DND-41 (cell line): Measurements from ENCODE around the gene RNASE8.
A peak's percentile ranks its signal among the peaks of the same experiment; 100 is the strongest.

ENCODE experiments used
- ATAC-seq: fragments of 200-7000 bp; cut with Tn5 transposase; 3 replicates; pipeline ENCODE4 v1.9.1; 2021; ENCODE audit warnings: low read depth; ENCODE audit not compliant: insufficient read depth
- DNase-seq: peaks from one replicate; pipeline ENCODE4 v3.0.0-alpha.2; 2020
- H2AFZ ChIP-seq: 2 replicates; pipeline ENCODE4 v1.6.0; 2012; ENCODE audit warnings: low read depth, low read length
- H3K27ac ChIP-seq: 2 replicates; pipeline ENCODE4 v1.5.1; 2012; ENCODE audit warnings: low read length, inconsistent platforms
- H3K27me3 ChIP-seq: fragments of 200-600 bp; sonication (generic); 2 replicates; pipeline ENCODE4 v1.6.0; 2012; ENCODE audit warnings: low read length, mild to moderate bottlenecking, inconsistent platforms; ENCODE audit not compliant: insufficient read depth, poor library complexity
- H3K36me3 ChIP-seq: 2 replicates; pipeline ENCODE4 v1.5.1; 2012; ENCODE audit warnings: low read length, inconsistent platforms; ENCODE audit not compliant: insufficient read depth
- H3K4me1 ChIP-seq: 2 replicates; pipeline ENCODE4 v1.5.1; 2012; ENCODE audit warnings: mild to moderate bottlenecking, low read length; ENCODE audit not compliant: insufficient read depth
- H3K4me2 ChIP-seq: 2 replicates; pipeline ENCODE4 v1.6.0; 2012; ENCODE audit warnings: mild to moderate bottlenecking, moderate library complexity, low read length, inconsistent platforms; ENCODE audit not compliant: insufficient read depth
- H3K4me3 ChIP-seq, 2 experiments: fragments of 200-600 bp in 1 of 2; shearing (Covaris generic) in 1 of 2; 2 replicates each; pipeline ENCODE4 v1.5.1; 2012 to 2016; ENCODE audit warnings: inconsistent platforms in 2 of 2, low read length in 2 of 2, mild to moderate bottlenecking in 2 of 2, low read depth in 1 of 2, moderate library complexity in 1 of 2
- H3K79me2 ChIP-seq: 2 replicates; pipeline ENCODE4 v1.6.0; 2012; ENCODE audit warnings: low read length, inconsistent platforms; ENCODE audit not compliant: insufficient read depth
- H3K9ac ChIP-seq: 2 replicates; pipeline ENCODE4 v1.6.0; 2012; ENCODE audit warnings: low read depth, mild to moderate bottlenecking, inconsistent platforms, low read length, moderate library complexity
- H3K9me3 ChIP-seq: 2 replicates; pipeline ENCODE4 v1.5.1; 2012; ENCODE audit warnings: low read length, moderate library complexity, mild to moderate bottlenecking, inconsistent platforms; ENCODE audit not compliant: insufficient read depth, severe bottlenecking
- H4K20me1 ChIP-seq: 2 replicates; pipeline ENCODE4 v1.6.0; 2012; ENCODE audit warnings: low read length; ENCODE audit not compliant: insufficient read depth
- EZH2 ChIP-seq: IDR thresholded peaks from 3 replicates; pipeline ENCODE4 v1.6.1; 2012; ENCODE audit warnings: borderline replicate concordance, low read depth, mild to moderate bottlenecking, moderate library complexity, low read length, inconsistent platforms; ENCODE audit not compliant: severe bottlenecking
- TF ChIP-seq, protein P1 (sequence below): IDR thresholded peaks from 2 replicates; pipeline ENCODE4 v1.5.1; 2012; ENCODE audit warnings: borderline replicate concordance, low read length, moderate library complexity, mild to moderate bottlenecking; ENCODE audit not compliant: poor library complexity, severe bottlenecking; ENCODE audit errors: extremely low read depth

Gene RNASE8

DNA sequence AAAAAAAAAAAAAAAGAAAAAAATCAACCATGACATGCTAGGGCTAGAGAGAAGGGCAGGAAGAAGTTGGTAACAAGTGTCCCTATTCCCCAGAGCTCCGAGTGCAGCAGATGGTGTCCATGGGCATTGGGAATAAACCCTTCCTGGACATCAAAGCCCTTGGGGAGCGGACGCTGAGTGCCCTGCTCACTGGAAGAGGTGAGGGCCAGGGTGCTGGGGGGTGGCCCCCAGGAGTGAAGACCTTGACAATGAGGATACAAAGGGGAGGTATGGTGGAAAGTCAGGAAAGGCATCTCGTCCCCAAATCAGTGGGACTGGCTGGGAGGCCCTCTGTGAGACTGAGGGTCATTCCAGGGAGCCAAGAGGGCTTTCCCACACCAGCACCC lies 29.3 kb downstream of the RNASE8 start:
- H3K4me1 ChIP-seq = no peaks in the 10 kb centered on the region
- DNase-seq (no peak), ATAC-seq (no peak)
- H3K9ac ChIP-seq = no peak overlapping the region
- no peak overlapping the region for H3K27ac ChIP-seq
- no peak overlapping the region for H3K4me3 ChIP-seq
- no peaks in the 10 kb centered on the region for H3K27me3 ChIP-seq
- H3K79me2 ChIP-seq = no peaks in the 10 kb centered on the region
- H3K9me3 ChIP-seq = no peaks in the 10 kb centered on the region
- no peak for TF ChIP-seq EZH2
- TF ChIP-seq, protein P1, sequence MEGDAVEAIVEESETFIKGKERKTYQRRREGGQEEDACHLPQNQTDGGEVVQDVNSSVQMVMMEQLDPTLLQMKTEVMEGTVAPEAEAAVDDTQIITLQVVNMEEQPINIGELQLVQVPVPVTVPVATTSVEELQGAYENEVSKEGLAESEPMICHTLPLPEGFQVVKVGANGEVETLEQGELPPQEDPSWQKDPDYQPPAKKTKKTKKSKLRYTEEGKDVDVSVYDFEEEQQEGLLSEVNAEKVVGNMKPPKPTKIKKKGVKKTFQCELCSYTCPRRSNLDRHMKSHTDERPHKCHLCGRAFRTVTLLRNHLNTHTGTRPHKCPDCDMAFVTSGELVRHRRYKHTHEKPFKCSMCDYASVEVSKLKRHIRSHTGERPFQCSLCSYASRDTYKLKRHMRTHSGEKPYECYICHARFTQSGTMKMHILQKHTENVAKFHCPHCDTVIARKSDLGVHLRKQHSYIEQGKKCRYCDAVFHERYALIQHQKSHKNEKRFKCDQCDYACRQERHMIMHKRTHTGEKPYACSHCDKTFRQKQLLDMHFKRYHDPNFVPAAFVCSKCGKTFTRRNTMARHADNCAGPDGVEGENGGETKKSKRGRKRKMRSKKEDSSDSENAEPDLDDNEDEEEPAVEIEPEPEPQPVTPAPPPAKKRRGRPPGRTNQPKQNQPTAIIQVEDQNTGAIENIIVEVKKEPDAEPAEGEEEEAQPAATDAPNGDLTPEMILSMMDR = no peak
- no peak overlapping the region for H2AFZ ChIP-seq
- H3K36me3 ChIP-seq = peaks cover 17% of the 10 kb centered on the region
- peaks cover 8% of the 10 kb centered on the region; the same call in 1 of the 2 replicates for H4K20me1 ChIP-seq
- H3K4me2 ChIP-seq = no peak overlapping the region

DNA sequence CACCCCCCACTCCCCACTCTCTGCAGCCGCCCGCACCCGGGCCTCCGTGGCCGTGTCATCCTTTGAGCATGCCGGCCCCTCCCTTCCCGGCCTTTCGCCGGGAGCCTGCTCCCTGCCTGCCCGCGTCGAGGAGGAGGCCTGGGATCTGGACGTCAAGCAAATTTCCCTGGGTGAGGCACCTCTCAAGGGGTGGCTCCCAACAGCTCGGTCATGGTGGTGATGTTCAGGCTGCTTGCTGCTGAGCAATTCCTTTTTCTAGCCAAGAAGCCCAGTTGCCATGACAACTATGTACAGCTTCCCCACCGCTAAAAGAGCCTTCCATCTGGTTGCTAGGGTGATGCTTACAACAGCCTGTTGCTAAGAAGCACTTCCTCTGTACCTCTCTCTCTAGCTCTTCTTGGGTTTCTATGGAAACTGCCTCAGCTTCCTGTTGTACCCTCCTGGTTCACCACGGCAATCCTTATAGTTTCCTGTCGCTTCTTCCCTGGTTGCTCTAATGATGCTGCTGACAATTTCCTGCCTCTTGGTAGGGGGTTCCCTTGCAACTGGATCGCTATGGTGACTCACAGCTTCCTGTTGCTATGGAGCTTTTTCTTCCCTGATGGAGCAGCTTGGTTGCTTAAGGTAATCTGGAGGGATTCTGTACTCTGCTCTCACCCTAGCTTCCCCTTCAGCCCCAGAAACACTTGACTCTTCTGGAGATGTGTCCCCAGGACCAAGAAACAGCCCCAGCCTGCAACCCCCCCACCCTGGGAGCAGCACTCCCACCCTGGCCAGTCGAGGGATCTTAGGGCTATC lies 29.9 kb downstream of the RNASE8 start:
- Histone ChIP-seq H3K79me2 (no peaks in the 10 kb centered on the region), H2AFZ (no peak overlapping the region), H3K4me3 (no peak overlapping the region), H3K4me2 (no peak overlapping the region), H3K9me3 (no peaks in the 10 kb centered on the region), H3K27ac (no peak overlapping the region), H4K20me1 (peaks cover 8% of the 10 kb centered on the region; the same call in 1 of the 2 replicates), H3K36me3 (peaks cover 22% of the 10 kb centered on the region), H3K27me3 (no peaks in the 10 kb centered on the region), H3K9ac (no peak overlapping the region), H3K4me1 (no peaks in the 10 kb centered on the region)
- ATAC-seq (peak; percentile 83), DNase-seq (peak; percentile 68)
- TF ChIP-seq, protein P1 = no peak
- TF ChIP-seq EZH2 = no peak

DNA sequence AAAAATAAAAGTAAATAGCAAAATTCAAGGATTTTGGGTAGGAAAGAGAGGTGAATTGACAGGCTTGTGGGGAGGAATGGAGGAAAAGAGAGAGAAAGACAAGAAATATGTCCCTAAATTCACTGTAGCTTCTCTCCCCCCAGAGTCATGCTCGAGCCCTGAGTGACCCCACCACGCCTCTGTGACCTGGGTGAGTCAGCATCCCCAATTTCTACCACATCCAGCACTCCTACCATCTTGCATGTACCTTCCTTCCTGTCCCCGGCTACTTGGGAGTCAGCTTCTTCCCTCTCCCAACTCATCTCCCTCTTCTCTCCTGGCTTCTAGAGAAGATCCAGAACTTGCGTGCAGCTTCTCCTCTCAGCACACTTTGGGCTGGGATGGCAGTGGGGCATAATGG lies 31.1 kb downstream of the RNASE8 start:
- no peak overlapping the region for H2AFZ ChIP-seq
- no peak overlapping the region for H3K4me2 ChIP-seq
- H3K4me1 ChIP-seq = peaks cover 6% of the 10 kb centered on the region; the same call in 1 of the 2 replicates
- peaks cover 8% of the 10 kb centered on the region; the same call in 1 of the 2 replicates for H4K20me1 ChIP-seq
- ATAC-seq (no peak), DNase-seq (no peak)
- H3K79me2 ChIP-seq = no peaks in the 10 kb centered on the region
- H3K27ac ChIP-seq = no peak overlapping the region
- no peaks in the 10 kb centered on the region for H3K9me3 ChIP-seq
- H3K4me3 ChIP-seq = no peak overlapping the region
- H3K9ac ChIP-seq = no peak overlapping the region
- no peaks in the 10 kb centered on the region for H3K27me3 ChIP-seq
- no peak for TF ChIP-seq EZH2
- TF ChIP-seq, protein P1 = no peak
- peaks cover 29% of the 10 kb centered on the region for H3K36me3 ChIP-seq
